ENCODE results near the gene YWHAG. TPM values are rescaled to one million over a fixed set of nuclear protein-coding genes. Genes with fewer than 3 reads are reported as not detected.
A peak's percentile ranks its signal among the peaks of the same experiment; 100 is the strongest.
"Not testable (repeated sequence)": the region's sequence is repeated elsewhere in the genome, so short reads cannot be mapped to it uniquely, and the experiment has no call there.

YWHAG gene
- total RNA-seq, 2 experiments from 2014 or later: 68.0 to 75.1 TPM

DNA sequence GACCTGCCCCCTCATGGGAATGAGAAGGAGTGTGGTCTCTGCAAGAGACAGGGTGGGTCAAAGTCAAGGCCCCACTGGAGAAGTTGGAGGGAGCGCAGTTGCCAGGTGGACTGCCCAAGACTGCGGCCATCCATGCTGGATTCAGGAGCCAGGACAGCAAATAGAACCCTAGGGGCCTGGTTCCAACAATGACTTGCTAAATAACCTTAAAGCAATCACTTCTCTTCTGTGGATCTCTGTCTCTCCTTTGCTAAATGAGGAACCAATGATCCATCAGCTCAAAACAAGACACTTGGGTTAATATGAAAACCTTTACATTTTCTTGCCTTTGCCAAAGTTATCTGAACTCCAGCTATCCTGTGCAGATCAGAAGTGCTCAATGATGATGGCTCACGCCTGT is 12.6 kb upstream of the YWHAG start:
- H3K4me1 Mint-ChIP-seq: peaks cover under 1% of the 10 kb centered on the region
- peaks cover 13% of the 10 kb centered on the region for H3K27me3 Mint-ChIP-seq
- no peak overlapping the region for H3K27ac Mint-ChIP-seq
- CTCF ChIA-PET: interaction anchor here (5.2 kb wide), 1 partner anchor 12 kb away, joined by 32 read pairs; the partner anchor contains the start of gene YWHAG
- H3K9me3 Mint-ChIP-seq: no peaks in the 10 kb centered on the region
- POLR2A ChIA-PET: no interaction called here
- no peak for DNase-seq
- H3K4me3 Mint-ChIP-seq: no peak overlapping the region
- H3K36me3 Mint-ChIP-seq (ENCODE audit: low read depth): no peaks in the 10 kb centered on the region

DNA sequence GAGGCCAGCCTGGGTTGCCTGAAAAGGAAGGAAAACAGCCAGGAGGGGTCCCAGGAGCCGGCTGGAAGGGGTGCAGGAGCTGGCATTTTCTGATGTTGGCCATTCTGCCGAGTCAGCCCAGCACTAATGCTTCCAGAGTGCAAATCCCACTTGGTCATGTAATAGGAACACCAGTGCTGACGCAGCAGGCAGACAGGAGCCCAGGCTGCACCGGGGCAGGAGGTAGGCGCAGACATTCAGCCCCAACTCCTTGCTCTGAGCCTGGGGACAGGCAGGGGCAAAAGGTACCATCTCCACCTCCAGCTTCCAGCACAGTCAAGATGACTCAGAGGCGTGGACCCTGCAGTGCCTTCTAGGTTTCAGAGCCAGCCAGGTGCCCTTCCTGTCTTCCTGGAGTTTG is 10.2 kb upstream of the YWHAG start:
- H3K27ac Mint-ChIP-seq: no peak overlapping the region
- H3K36me3 Mint-ChIP-seq (ENCODE audit: low read depth): no peaks in the 10 kb centered on the region
- no peak overlapping the region for H3K4me3 Mint-ChIP-seq
- CTCF ChIA-PET: interaction anchor here (0.6 to 5.2 kb wide), 3 partner anchors 9 to 45 kb away, joined by 4 to 32 read pairs (median 5); partner anchors contain the start of gene YWHAG
- POLR2A ChIA-PET: no interaction called here
- peaks cover 5% of the 10 kb centered on the region for H3K27me3 Mint-ChIP-seq
- H3K4me1 Mint-ChIP-seq: peaks cover 23% of the 10 kb centered on the region
- no peak for DNase-seq
- H3K9me3 Mint-ChIP-seq: no peaks in the 10 kb centered on the region

DNA sequence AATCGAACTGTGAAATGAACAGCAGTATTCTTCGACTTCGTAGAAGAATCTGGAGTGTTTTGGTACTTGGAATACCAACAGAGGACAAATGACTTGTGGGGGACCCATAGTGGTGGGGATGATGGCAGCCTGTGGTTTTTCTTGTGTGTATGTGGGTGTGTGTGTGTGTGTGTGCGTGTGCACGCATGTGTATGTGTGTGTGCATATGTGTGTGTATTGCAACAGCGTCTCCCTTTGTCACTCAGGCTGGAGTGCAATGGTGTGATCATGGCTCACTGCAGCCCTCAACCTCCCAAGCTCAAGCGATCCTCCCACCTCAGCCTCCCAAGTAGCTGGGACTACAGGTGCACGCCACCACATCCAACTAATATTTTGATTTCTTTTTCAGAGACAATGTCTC is 9.4 kb upstream of the YWHAG start:
- CTCF ChIA-PET: interaction anchor here (0.6 to 5.2 kb wide), 5 partner anchors 8 to 198 kb away, joined by 3 to 32 read pairs (median 4); partner anchors contain the start of gene YWHAG
- H3K9me3 Mint-ChIP-seq: no peaks in the 10 kb centered on the region
- DNase-seq: no peak
- no peaks in the 10 kb centered on the region for H3K36me3 Mint-ChIP-seq (ENCODE audit: low read depth)
- no peak overlapping the region for H3K27ac Mint-ChIP-seq
- H3K4me1 Mint-ChIP-seq: peaks cover 26% of the 10 kb centered on the region
- peaks cover 5% of the 10 kb centered on the region for H3K27me3 Mint-ChIP-seq
- POLR2A ChIA-PET: no interaction called here
- H3K4me3 Mint-ChIP-seq: no peak overlapping the region

DNA sequence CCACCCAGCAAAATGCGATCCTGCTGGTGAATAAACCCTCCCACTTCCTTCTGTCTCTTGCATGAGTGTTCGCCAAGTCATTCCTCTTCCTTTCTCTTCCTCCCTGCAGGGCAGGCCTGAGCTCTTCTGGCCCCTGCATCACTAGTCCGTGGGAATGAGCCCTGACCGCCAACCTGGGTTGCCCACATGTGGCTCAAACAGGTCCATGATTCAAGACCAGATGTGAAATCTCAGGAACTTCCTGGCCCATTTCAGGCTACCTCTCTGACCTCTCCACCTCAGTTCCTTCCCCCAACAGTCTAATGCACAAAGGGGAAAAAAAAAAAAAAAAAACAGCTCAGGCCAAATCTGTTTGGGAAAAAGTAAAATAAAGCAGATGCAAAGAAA is 5.4 kb upstream of the YWHAG start:
- H3K27ac Mint-ChIP-seq: peak overlapping the region; percentile 91
- CTCF ChIA-PET: interaction anchor here (0.6 to 2.3 kb wide), 5 partner anchors 10 to 50 kb away, joined by 3 to 9 read pairs (median 4); no protein-coding TSS in a partner anchor
- peak overlapping the region; percentile 19 for H3K4me3 Mint-ChIP-seq
- POLR2A ChIA-PET: no interaction called here
- H3K9me3 Mint-ChIP-seq: no peaks in the 10 kb centered on the region
- H3K27me3 Mint-ChIP-seq: no peaks in the 10 kb centered on the region
- no peaks in the 10 kb centered on the region for H3K36me3 Mint-ChIP-seq (ENCODE audit: low read depth)
- peaks cover 36% of the 10 kb centered on the region for H3K4me1 Mint-ChIP-seq
- no peak for DNase-seq

DNA sequence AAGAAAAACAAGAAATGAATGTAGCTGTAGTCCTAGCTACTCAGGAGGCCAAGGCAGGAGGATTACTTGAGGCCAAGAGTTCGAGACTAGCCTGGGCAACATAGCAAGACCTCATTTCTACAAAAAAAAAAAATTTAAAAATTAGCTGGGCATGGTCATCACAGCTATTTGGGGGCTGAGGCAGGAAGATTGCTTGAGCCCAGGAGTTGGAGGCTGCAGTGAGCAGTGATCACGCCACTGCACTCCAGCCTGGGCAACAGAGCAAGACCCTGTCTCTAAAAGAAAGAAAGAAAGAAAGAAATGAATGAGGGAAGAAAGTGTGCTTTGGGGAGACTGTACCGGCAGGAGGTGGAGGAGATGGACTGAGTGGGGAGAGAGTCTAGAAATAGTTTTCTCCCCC is 5.0 kb upstream of the YWHAG start:
- POLR2A ChIA-PET: not testable (repeated sequence)
- H3K4me3 Mint-ChIP-seq: peak overlapping the region; percentile 19

DNA sequence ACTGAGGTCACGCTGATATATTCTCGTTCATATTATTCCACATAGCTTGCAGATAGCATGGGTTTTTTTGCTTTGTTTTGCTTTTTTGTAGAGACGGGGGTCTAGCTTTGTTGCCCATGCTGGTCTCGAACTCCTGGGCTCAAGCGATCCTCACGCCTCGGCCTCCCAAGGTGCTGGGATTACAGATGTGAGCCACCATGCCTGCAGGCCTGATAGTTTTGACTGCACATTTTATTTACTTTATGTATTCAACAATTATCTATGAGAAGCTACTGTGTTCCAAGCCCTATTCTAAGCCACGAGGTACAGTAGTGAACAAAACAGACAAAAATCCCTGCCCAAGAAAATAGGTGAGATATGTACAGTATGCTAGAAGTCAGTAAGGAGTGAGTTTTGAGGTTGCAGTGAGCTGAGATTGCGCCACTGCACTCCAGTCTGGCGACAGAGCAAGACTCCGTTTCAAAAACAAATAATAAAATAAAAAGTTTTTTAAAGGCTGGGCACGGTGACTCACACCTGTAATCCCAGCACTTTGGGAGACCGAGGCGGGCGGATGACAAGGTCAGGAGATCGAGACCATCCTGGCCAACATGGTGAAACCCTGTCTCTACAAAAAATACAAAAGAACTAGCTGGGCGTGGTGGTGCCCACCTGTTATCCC is 1.3 kb upstream of the YWHAG start:
- Mint-ChIP-seq H3K4me1 (peaks cover 49% of the 10 kb centered on the region), H3K4me3 (peak overlapping the region; percentile 84), H3K36me3 (ENCODE audit: low read depth) (peaks cover 22% of the 10 kb centered on the region), H3K27me3 (no peaks in the 10 kb centered on the region), H3K27ac (peak overlapping the region; percentile 97), H3K9me3 (no peaks in the 10 kb centered on the region)
- DNase-seq: no peak
- CTCF ChIA-PET: interaction anchor here (0.5 to 3.1 kb wide), 8 partner anchors 9 to 1077 kb away, joined by 3 to 32 read pairs (median 5); no protein-coding TSS in a partner anchor
- POLR2A ChIA-PET: interaction anchor here (0.6 kb wide), 1 partner anchor 175 kb away, joined by 3 read pairs; no protein-coding TSS in a partner anchor

More for the DNA sequence above, 5.0 kb upstream of the YWHAG start:
- H3K4me1 Mint-ChIP-seq: peaks cover 36% of the 10 kb centered on the region
- DNase-seq; H3K27me3 Mint-ChIP-seq; H3K36me3 Mint-ChIP-seq (ENCODE audit: low read depth); H3K9me3 Mint-ChIP-seq: not testable (repeated sequence)
- H3K27ac Mint-ChIP-seq: peak overlapping the region; percentile 91
- CTCF ChIA-PET: interaction anchor here (1.0 to 2.3 kb wide), 4 partner anchors 11 to 50 kb away, joined by 3 to 9 read pairs (median 4); no protein-coding TSS in a partner anchor

DNA sequence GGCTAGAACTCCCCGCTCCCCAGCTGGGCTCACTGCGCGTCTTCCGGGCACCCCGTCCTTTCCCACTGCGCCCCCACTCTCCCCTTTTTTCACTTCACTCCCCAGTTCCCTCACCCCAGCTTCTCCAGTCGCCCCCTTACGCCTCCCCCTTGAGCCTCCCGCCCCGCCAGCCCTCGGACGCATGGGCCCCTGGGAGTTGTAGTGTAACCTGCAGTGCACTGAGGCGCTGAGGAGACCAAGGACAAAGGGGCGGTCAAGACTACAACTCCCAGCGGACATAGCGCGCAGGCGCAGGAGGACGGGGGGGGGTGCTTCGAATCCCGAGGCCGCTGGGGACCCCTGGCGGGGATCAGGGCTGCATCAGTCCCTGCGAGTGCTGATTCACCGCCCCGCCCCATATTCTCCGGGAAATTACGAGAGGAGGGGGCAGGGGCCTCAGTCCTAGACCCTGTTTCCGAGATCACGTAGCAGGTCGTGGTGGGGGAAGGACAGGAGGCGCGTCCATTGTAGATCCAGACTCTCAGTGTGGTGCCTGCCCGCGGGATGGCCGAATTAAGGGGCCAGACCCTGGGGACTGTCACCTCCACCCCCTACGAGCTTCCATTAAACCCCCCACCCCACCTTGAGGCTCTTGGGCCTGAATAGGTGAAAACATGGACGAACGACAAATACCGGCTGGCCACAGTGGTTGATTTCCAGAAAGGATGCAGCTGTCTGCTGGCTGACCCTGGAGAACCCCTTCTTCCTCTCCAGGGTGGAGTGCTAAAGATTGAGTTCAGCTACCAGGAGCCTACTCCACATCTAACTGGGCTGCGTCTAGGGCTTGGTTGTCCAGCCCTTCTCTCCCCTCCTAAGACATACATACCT is 553 bp upstream of the YWHAG start:
- Mint-ChIP-seq H3K4me1 (peaks cover 48% of the 10 kb centered on the region), H3K9me3 (no peaks in the 10 kb centered on the region), H3K36me3 (ENCODE audit: low read depth) (peaks cover 27% of the 10 kb centered on the region), H3K27me3 (no peaks in the 10 kb centered on the region), H3K27ac (peak overlapping the region; percentile 97), H3K4me3 (peak overlapping the region; percentile 84)
- ChIA-PET POLR2A (interaction anchor here (1.0 kb wide), 1 partner anchor 42 kb away, joined by 3 read pairs; no protein-coding TSS in a partner anchor), CTCF (interaction anchor here (0.5 to 3.1 kb wide), 14 partner anchors 9 to 1078 kb away, joined by 3 to 32 read pairs (median 4); no protein-coding TSS in a partner anchor)
- peak; percentile 97 for DNase-seq

DNA sequence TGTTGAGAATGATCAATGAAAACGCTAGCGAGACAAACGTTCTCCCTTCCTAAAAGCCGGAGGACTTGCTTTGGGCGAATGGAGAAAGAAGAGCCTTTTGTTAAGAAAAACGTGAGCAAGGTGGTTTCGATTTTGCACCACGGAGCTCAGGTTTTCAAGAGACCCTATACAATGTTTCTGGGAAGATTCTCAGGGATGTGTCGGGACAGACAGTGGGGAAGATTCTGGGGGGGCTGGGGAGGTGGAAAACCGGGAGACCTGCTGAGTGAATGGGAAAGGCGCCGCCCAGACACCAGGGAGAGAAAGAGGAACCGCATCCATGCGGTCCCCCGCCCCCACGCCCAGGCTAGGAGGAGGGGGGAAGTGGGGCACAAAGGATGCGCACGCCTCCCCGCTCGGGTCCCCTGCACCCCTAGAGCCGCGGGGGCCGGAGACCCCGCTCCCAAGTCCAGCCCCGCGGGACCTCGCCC is 745 bp downstream of the YWHAG start:
- H3K4me1 Mint-ChIP-seq: peaks cover 40% of the 10 kb centered on the region
- POLR2A ChIA-PET: interaction anchor here (0.6 kb wide), 1 partner anchor 10 kb away, joined by 4 read pairs; no protein-coding TSS in a partner anchor
- peak; percentile 61 for DNase-seq

DNA sequence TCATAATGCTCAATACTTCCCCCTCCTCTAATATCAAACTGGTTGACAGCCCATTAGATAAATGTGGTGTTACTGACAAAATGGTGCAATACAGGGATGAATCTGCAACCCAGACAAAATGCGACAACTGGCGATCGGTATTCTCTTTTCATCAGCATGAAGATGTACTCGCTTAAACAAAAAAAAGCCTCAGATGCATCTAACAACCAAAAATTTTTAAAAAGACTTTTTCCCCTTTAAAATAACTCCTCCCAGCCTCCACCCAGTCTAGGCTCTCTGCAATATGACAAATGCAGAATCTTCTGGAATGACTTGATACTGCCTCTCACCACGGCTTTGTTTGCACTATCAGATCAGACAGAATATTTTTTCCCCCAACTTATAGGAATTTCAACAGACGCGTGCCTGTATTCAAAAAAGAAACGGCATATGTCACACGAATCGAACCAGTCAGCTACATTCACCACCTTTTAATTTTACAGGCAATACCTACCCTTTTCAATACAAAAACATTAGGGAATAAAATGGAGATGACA is 1.2 kb downstream of the YWHAG start:
- H3K27me3 Mint-ChIP-seq: no peaks in the 10 kb centered on the region
- DNase-seq: no peak
- peak overlapping the region; percentile 97 for H3K27ac Mint-ChIP-seq
- ChIA-PET POLR2A (interaction anchor here (0.6 kb wide), 1 partner anchor 16 kb away, joined by 5 read pairs; no protein-coding TSS in a partner anchor), CTCF (interaction anchor here (1.8 to 2.0 kb wide), 2 partner anchors 34 to 38 kb away, joined by 5 to 6 read pairs; no protein-coding TSS in a partner anchor)
- H3K4me1 Mint-ChIP-seq: peaks cover 43% of the 10 kb centered on the region
- peaks cover 33% of the 10 kb centered on the region for H3K36me3 Mint-ChIP-seq (ENCODE audit: low read depth)
- no peaks in the 10 kb centered on the region for H3K9me3 Mint-ChIP-seq
- H3K4me3 Mint-ChIP-seq: peak overlapping the region; percentile 92

More for the DNA sequence above, 745 bp downstream of the YWHAG start:
- no peaks in the 10 kb centered on the region for H3K9me3 Mint-ChIP-seq
- H3K27ac Mint-ChIP-seq: peak overlapping the region; percentile 97
- H3K4me3 Mint-ChIP-seq: peak overlapping the region; percentile 92
- CTCF ChIA-PET: interaction anchor here (0.5 to 3.1 kb wide), 9 partner anchors 7 to 456 kb away, joined by 3 to 32 read pairs (median 5); no protein-coding TSS in a partner anchor
- peaks cover 30% of the 10 kb centered on the region for H3K36me3 Mint-ChIP-seq (ENCODE audit: low read depth)
- H3K27me3 Mint-ChIP-seq: no peaks in the 10 kb centered on the region

DNA sequence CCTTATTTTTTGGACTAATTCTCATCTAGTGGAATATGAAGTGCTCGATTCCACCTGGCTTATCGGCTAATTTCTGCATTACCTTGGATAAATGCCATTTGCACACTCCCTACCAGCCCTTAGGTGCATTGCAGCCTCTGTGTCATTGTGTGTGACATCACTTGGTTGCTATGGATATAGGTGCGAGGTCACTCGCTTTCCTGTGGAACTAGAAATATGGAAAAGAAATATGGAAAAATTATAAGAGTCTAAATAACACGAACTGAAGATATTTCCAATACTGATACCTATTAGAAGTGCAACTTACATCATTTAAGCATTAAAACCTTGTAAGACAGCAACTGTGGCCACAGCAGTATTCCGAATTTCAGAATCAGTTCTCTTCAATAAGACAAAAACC is 2.0 kb downstream of the YWHAG start:
- H3K27ac Mint-ChIP-seq: peak overlapping the region; percentile 97
- CTCF ChIA-PET: interaction anchor here (1.8 kb wide), 1 partner anchor 34 kb away, joined by 6 read pairs; no protein-coding TSS in a partner anchor

DNA sequence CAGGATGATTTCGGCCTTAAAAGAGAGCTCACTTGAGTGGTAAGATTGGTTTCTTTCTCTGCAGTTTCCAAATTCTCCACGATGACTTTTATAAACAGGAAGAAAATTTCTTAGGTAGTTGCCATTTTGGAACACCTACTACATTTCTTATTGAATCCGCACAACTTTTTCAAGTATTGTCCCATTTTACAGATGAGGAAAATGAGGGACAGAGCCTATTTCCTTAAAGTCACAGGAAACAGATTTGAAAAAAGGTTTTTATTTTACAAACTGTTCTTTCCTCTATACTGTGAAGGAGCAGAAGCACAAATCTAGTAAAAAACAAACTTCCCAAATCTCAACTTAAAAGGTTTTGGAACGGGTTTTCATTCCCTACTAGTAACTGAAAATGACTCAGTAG is 2.7 kb downstream of the YWHAG start:
- no peak overlapping the region for H3K4me3 Mint-ChIP-seq
- no peaks in the 10 kb centered on the region for H3K9me3 Mint-ChIP-seq
- peaks cover 41% of the 10 kb centered on the region for H3K36me3 Mint-ChIP-seq (ENCODE audit: low read depth)
- H3K4me1 Mint-ChIP-seq: peaks cover 52% of the 10 kb centered on the region
- no peaks in the 10 kb centered on the region for H3K27me3 Mint-ChIP-seq
- H3K27ac Mint-ChIP-seq: no peak overlapping the region
- ChIA-PET POLR2A (interaction anchor here (0.5 kb wide), 1 partner anchor 15 kb away, joined by 3 read pairs; no protein-coding TSS in a partner anchor), CTCF (no interaction called here)
- DNase-seq: no peak

More for the DNA sequence above, 2.0 kb downstream of the YWHAG start:
- peak overlapping the region; percentile 92 for H3K4me3 Mint-ChIP-seq
- H3K27me3 Mint-ChIP-seq: no peaks in the 10 kb centered on the region
- H3K9me3 Mint-ChIP-seq: no peaks in the 10 kb centered on the region
- peaks cover 35% of the 10 kb centered on the region for H3K36me3 Mint-ChIP-seq (ENCODE audit: low read depth)
- H3K4me1 Mint-ChIP-seq: peaks cover 50% of the 10 kb centered on the region
- no peak for DNase-seq
- POLR2A ChIA-PET: no interaction called here

All from activated CD4-positive, alpha-beta T cell treated with anti-CD3 and anti-CD28 coated beads, Interleukin-2, amount 10 ng/mL, durations not matched to agents 7 days and 5 days (primary cell).